Measurements from ENCODE around the gene GNB5.
A peak's percentile ranks its signal among the peaks of the same experiment; 100 is the strongest.
"Not testable (repeated sequence)": the region's sequence is repeated elsewhere in the genome, so short reads cannot be mapped to it uniquely, and the experiment has no call there.

GNB5 gene

GRCh38 chr15:52171386-52171785 lies 19.8 kb downstream of the GNB5 start:
- DNase-seq (ENCODE audit: low read depth, low spot score), result no peak

GRCh38 chr15:52170199-52170598 lies 21.0 kb downstream of the GNB5 start:
- not testable (repeated sequence) for H3K9me3 ChIP-seq (ENCODE audit: low read depth, low read length); H3K9ac ChIP-seq (ENCODE audit: insufficient read length); DNase-seq (ENCODE audit: low read depth, low spot score); H3K27ac ChIP-seq; H3K36me3 ChIP-seq (ENCODE audit: insufficient read depth, low read length); H3K4me3 ChIP-seq

More at GRCh38 chr15:52171386-52171785, 19.8 kb downstream of the GNB5 start:
- Histone ChIP-seq H3K4me3 (no peak overlapping the region), H3K9me3 (ENCODE audit: low read depth, low read length) (no peaks in the 10 kb centered on the region), H3K9ac (ENCODE audit: insufficient read length) (no peak overlapping the region), H3K27ac (no peak overlapping the region), H3K36me3 (ENCODE audit: insufficient read depth, low read length) (no peaks in the 10 kb centered on the region)
- no peak for TF ChIP-seq POLR2AphosphoS5 (IDR thresholded peaks at IDR 0.05; ENCODE audit: borderline replicate concordance, low read depth, low read length)
- no peak for TF ChIP-seq EZH2 (IDR thresholded peaks at IDR 0.05)
- TF ChIP-seq FOXP2 (optimal IDR thresholded peaks at IDR 0.05; ENCODE audit: control extremely low read depth, extremely low read length, insufficient read depth), result no peak

GRCh38 chr15:52165494-52166131 lies 25.6 kb downstream of the GNB5 start:
- H3K4me3 ChIP-seq; DNase-seq (ENCODE audit: low read depth, low spot score); H3K36me3 ChIP-seq (ENCODE audit: insufficient read depth, low read length); H3K9ac ChIP-seq (ENCODE audit: insufficient read length); H3K9me3 ChIP-seq (ENCODE audit: low read depth, low read length): not testable (repeated sequence)
- peak overlapping the region; percentile 50; the same call in 1 of the 2 replicates for H3K27ac ChIP-seq

- Histone ChIP-seq H3K9me3 (ENCODE audit: low read depth, low read length) (no peaks in the 10 kb centered on the region), H3K4me3 (no peak overlapping the region), H3K9ac (ENCODE audit: insufficient read length) (no peak overlapping the region), H3K36me3 (ENCODE audit: insufficient read depth, low read length) (no peaks in the 10 kb centered on the region), H3K27ac (peak overlapping the region; percentile 50; the same call in 1 of the 2 replicates)
- DNase-seq (ENCODE audit: low read depth, low spot score), result no peak
- TF ChIP-seq FOXP2 (optimal IDR thresholded peaks at IDR 0.05; ENCODE audit: control extremely low read depth, extremely low read length, insufficient read depth) (no peak), EZH2 (IDR thresholded peaks at IDR 0.05) (no peak), POLR2AphosphoS5 (IDR thresholded peaks at IDR 0.05; ENCODE audit: borderline replicate concordance, low read depth, low read length) (no peak)
Measured at GRCh38 chr15:52164631-52165265, 26.4 kb downstream of the GNB5 start.

GRCh38 chr15:52163321-52164190 lies 27.6 kb downstream of the GNB5 start:
- TF ChIP-seq FOXP2 (optimal IDR thresholded peaks at IDR 0.05; ENCODE audit: control extremely low read depth, extremely low read length, insufficient read depth) (no peak), POLR2AphosphoS5 (IDR thresholded peaks at IDR 0.05; ENCODE audit: borderline replicate concordance, low read depth, low read length) (no peak), EZH2 (IDR thresholded peaks at IDR 0.05) (no peak)
- Histone ChIP-seq H3K9ac (ENCODE audit: insufficient read length) (no peak overlapping the region), H3K36me3 (ENCODE audit: insufficient read depth, low read length) (no peaks in the 10 kb centered on the region), H3K9me3 (ENCODE audit: low read depth, low read length) (no peaks in the 10 kb centered on the region), H3K4me3 (no peak overlapping the region), H3K27ac (no peak overlapping the region)
- DNase-seq (ENCODE audit: low read depth, low spot score), result no peak

- Histone ChIP-seq H3K9ac (ENCODE audit: insufficient read length) (no peak overlapping the region), H3K4me3 (no peak overlapping the region), H3K9me3 (ENCODE audit: low read depth, low read length) (no peaks in the 10 kb centered on the region), H3K36me3 (ENCODE audit: insufficient read depth, low read length) (no peaks in the 10 kb centered on the region), H3K27ac (no peak overlapping the region)
- TF ChIP-seq POLR2AphosphoS5 (IDR thresholded peaks at IDR 0.05; ENCODE audit: borderline replicate concordance, low read depth, low read length) (no peak), FOXP2 (optimal IDR thresholded peaks at IDR 0.05; ENCODE audit: control extremely low read depth, extremely low read length, insufficient read depth) (no peak), EZH2 (IDR thresholded peaks at IDR 0.05) (no peak)
- no peak for DNase-seq (ENCODE audit: low read depth, low spot score)
Measured at GRCh38 chr15:52162876-52163275, 28.3 kb downstream of the GNB5 start.

GRCh38 chr15:52162260-52162659 lies 28.9 kb downstream of the GNB5 start:
- Histone ChIP-seq H3K9me3 (ENCODE audit: low read depth, low read length) (no peaks in the 10 kb centered on the region), H3K27ac (no peak overlapping the region), H3K36me3 (ENCODE audit: insufficient read depth, low read length) (no peaks in the 10 kb centered on the region), H3K9ac (ENCODE audit: insufficient read length) (no peak overlapping the region), H3K4me3 (no peak overlapping the region)
- TF ChIP-seq FOXP2 (optimal IDR thresholded peaks at IDR 0.05; ENCODE audit: control extremely low read depth, extremely low read length, insufficient read depth) (no peak), POLR2AphosphoS5 (IDR thresholded peaks at IDR 0.05; ENCODE audit: borderline replicate concordance, low read depth, low read length) (no peak), EZH2 (IDR thresholded peaks at IDR 0.05) (no peak)
- DNase-seq (ENCODE audit: low read depth, low spot score), result no peak

GRCh38 chr15:52161406-52161966 lies 29.7 kb downstream of the GNB5 start:
- no peak overlapping the region for H3K4me3 ChIP-seq
- no peak overlapping the region for H3K27ac ChIP-seq
- DNase-seq (ENCODE audit: low read depth, low spot score), result no peak
- no peak overlapping the region for H3K9ac ChIP-seq (ENCODE audit: insufficient read length)
- no peaks in the 10 kb centered on the region for H3K9me3 ChIP-seq (ENCODE audit: low read depth, low read length)
- TF ChIP-seq EZH2 (IDR thresholded peaks at IDR 0.05) (no peak), POLR2AphosphoS5 (IDR thresholded peaks at IDR 0.05; ENCODE audit: borderline replicate concordance, low read depth, low read length) (no peak), FOXP2 (optimal IDR thresholded peaks at IDR 0.05; ENCODE audit: control extremely low read depth, extremely low read length, insufficient read depth) (no peak)
- no peaks in the 10 kb centered on the region for H3K36me3 ChIP-seq (ENCODE audit: insufficient read depth, low read length)
